Caco-2 (cell line): ENCODE data around the gene KCNIP4. TPM values are rescaled to one million over a fixed set of nuclear protein-coding genes. Genes with fewer than 3 reads are reported as not detected.

Experiments
- BruUV-seq: library from RNA; stranded (reverse); fragments of 400-500 nt; replicated peaks from 2 replicates; lab custom pipeline; 2021; lab: Mats Ljungman, UMichigan
- CTCF ChIA-PET: fragments of 300-600 bp; sonication (Branson Sonifier 250); formaldehyde crosslinking; loops from one replicate; lab custom pipeline; 2022; ENCODE audit warnings: antibody characterized with exemption; lab: Charles Lee
- POLR2A ChIA-PET: fragments of 300-600 bp; sonication (Branson Sonifier 250); formaldehyde crosslinking; loops from one replicate; lab custom pipeline; 2022; ENCODE audit warnings: antibody characterized with exemption; lab: Charles Lee
- DNase-seq, 2 experiments: peaks; one replicate each; pipeline versions ENCODE4 v3.0.0 to v3.0.0-alpha.2; 2020 to 2022
- H3K27me3 ChIP-seq: replicated peaks from 2 replicates; pipeline ENCODE4 v1.6.0; 2011; ENCODE audit warnings: low read length; ENCODE audit not compliant: control insufficient read depth, insufficient read depth
- H3K36me3 ChIP-seq: 2 replicates; pipeline ENCODE4 v1.5.1; 2011; ENCODE audit warnings: low read length; ENCODE audit not compliant: control insufficient read depth, insufficient read depth
- H3K4me1 ChIP-seq: fragments of 250-450 bp; sonication (Bioruptor Pico); 2 replicates; pipeline ENCODE4 v1.5.1; 2020; ENCODE audit warnings: mild to moderate bottlenecking
- H3K4me3 ChIP-seq: 2 replicates; pipeline ENCODE4 v1.5.1; 2011; ENCODE audit warnings: low read depth, mild to moderate bottlenecking, control low read depth, low read length
- H3K9me3 ChIP-seq: fragments of 250-450 bp; sonication (Bioruptor Pico); 2 replicates; pipeline ENCODE4 v1.5.1; 2020; ENCODE audit warnings: mild to moderate bottlenecking, moderate library complexity
- H3K27ac Mint-ChIP-seq: one replicate; pipeline ENCODE4 v1.8.0; 2022; ENCODE audit warnings: mixed read lengths; ENCODE audit not compliant: unreplicated experiment
- H3K27me3 Mint-ChIP-seq: one replicate; pipeline ENCODE4 v1.8.0; 2022; ENCODE audit warnings: mixed read lengths; ENCODE audit not compliant: insufficient read depth, unreplicated experiment
- H3K36me3 Mint-ChIP-seq: one replicate; pipeline ENCODE4 v1.8.0; 2022; ENCODE audit warnings: mild to moderate bottlenecking, mixed read lengths; ENCODE audit not compliant: insufficient read depth, unreplicated experiment
- H3K4me1 Mint-ChIP-seq: one replicate; pipeline ENCODE4 v1.8.0; 2022; ENCODE audit warnings: low read depth, mixed read lengths; ENCODE audit not compliant: unreplicated experiment
- H3K4me3 Mint-ChIP-seq: one replicate; pipeline ENCODE4 v1.8.0; 2022; ENCODE audit warnings: mild to moderate bottlenecking, moderate library complexity, mixed read lengths; ENCODE audit not compliant: unreplicated experiment
- H3K9me3 Mint-ChIP-seq: one replicate; pipeline ENCODE4 v1.8.0; 2022; ENCODE audit warnings: mixed read lengths; ENCODE audit not compliant: unreplicated experiment
- intact Hi-C: fragments of 100-400 bp; cut with micrococcal nuclease; formaldehyde crosslinking; loops from one replicate; pipeline ENCODE4 v1.10.0; 2022; ENCODE audit not compliant: unreplicated experiment
- total RNA-seq: library from RNA; stranded (reverse); gene quantifications from 2 replicates; pipeline ENCODE4 v1.2.3, GENCODE V29; 2022
- TF ChIP-seq, protein P1 (sequence below), 2 experiments: fragments of 200-600 bp in 1 of 2; IDR thresholded peaks; 1 replicate in 1 of 2; 2 replicates in 1 of 2; pipeline versions ENCODE4 v1.5.1 to v1.8.0; 2011 to 2022; ENCODE audit warnings: antibody characterized with exemption in 1 of 2, control low read depth in 1 of 2, inconsistent platforms in 1 of 2, low read depth in 1 of 2, low read length in 1 of 2, mild to moderate bottlenecking in 1 of 2, moderate library complexity in 1 of 2; ENCODE audit not compliant: insufficient read depth in 1 of 2, severe bottlenecking in 1 of 2, unreplicated experiment in 1 of 2

Gene KCNIP4
- total RNA-seq, 1 experiment from 2014 or later, result not detected

DNA sequence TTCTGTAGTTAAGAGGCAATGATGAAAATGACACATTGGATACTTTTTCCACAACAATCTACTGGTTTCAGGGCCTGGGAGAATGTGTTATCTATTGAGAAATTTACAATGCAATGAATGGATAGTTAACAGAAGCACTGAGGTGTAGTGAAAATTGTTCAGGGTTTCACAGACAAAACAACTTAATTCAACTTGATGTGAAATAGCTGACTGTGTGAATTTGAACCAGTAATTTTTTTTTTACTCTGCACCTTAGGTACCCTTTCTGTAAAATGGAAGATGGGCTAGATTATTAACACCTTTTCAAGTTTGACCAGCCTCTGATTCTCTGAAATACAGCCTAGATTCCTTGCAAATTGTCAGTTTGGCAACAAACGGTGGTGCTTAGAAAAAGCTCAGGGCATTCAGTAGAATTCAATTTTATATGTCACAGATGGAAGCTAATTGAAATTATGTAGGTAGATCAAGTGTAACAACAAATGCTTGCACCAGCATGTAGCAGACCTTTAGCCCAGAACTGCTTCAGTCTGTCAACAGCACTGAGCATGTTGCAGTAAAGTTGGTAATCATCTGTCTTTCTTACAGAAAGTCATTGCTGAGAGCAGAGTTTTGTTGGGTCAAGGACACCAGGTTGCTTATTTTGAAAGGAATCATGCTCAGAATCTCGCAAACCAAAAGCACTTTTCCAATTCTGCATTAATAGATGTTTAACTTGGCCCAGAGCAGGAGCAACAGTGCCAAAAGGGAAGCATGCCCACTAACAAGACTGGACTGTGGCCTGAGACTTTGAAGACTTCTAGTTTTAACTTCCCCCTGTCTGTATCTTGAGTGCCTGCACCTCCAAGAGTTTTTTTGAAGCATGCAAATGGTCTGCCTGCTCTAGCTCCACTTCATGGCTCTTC is 721.7 kb downstream of the KCNIP4 start:
- no peaks in the 10 kb centered on the region for H3K4me1 ChIP-seq
- ChIA-PET POLR2A (no interaction called here), CTCF (no interaction called here)
- Mint-ChIP-seq H3K4me1 (no peaks in the 10 kb centered on the region), H3K27ac (no peak overlapping the region), H3K36me3 (no peaks in the 10 kb centered on the region), H3K9me3 (peaks cover 16% of the 10 kb centered on the region), H3K4me3 (no peak overlapping the region), H3K27me3 (no peaks in the 10 kb centered on the region)
- BruUV-seq, result no TSS peak
- no peaks in the 10 kb centered on the region for H3K27me3 ChIP-seq
- no peaks in the 10 kb centered on the region; the same call in 1 of the 2 replicates for H3K9me3 ChIP-seq
- intact Hi-C loops, result no loop called here
- TF ChIP-seq, protein P1, sequence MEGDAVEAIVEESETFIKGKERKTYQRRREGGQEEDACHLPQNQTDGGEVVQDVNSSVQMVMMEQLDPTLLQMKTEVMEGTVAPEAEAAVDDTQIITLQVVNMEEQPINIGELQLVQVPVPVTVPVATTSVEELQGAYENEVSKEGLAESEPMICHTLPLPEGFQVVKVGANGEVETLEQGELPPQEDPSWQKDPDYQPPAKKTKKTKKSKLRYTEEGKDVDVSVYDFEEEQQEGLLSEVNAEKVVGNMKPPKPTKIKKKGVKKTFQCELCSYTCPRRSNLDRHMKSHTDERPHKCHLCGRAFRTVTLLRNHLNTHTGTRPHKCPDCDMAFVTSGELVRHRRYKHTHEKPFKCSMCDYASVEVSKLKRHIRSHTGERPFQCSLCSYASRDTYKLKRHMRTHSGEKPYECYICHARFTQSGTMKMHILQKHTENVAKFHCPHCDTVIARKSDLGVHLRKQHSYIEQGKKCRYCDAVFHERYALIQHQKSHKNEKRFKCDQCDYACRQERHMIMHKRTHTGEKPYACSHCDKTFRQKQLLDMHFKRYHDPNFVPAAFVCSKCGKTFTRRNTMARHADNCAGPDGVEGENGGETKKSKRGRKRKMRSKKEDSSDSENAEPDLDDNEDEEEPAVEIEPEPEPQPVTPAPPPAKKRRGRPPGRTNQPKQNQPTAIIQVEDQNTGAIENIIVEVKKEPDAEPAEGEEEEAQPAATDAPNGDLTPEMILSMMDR (IDR thresholded peaks at IDR 0.05; ENCODE audit: insufficient read depth in 1 of 2, low read depth in 1 of 2, low read length in 1 of 2, severe bottlenecking in 1 of 2, unreplicated experiment in 1 of 2), result no peak
- DNase-seq, result no peak
- no peaks in the 10 kb centered on the region for H3K36me3 ChIP-seq
- H3K4me3 ChIP-seq, result no peak overlapping the region

DNA sequence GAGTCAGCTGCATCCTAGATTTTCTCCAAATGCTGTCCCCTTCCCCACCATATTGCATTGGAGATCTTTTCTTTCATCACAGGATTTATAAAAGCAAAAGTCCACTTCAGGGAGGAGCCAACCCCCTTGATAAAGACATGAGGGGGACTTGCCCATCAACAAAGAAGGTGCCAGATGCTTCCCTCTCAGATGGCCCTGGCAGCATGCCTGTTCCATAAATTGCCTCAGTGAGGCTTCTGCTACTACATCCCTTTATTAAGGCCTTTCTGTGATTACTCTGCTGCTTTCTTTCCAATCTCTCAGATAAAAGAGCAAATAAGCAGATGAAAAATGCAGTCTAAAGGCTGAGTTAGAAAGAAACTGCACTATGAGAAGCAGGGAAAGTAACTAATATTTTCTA is 736.7 kb downstream of the KCNIP4 start:
- no peak overlapping the region for H3K27ac Mint-ChIP-seq
- peaks cover under 1% of the 10 kb centered on the region; the same call in 1 of the 2 replicates for H3K4me1 ChIP-seq
- DNase-seq, result no peak
- H3K36me3 ChIP-seq, result no peaks in the 10 kb centered on the region
- H3K9me3 ChIP-seq, result no peaks in the 10 kb centered on the region
- H3K9me3 Mint-ChIP-seq, result peaks cover 11% of the 10 kb centered on the region
- no peaks in the 10 kb centered on the region for H3K27me3 ChIP-seq
- intact Hi-C loops, result no loop called here
- CTCF ChIA-PET, result no interaction called here
- TF ChIP-seq, protein P1 (IDR thresholded peaks at IDR 0.05; ENCODE audit: insufficient read depth in 1 of 2, low read depth in 1 of 2, low read length in 1 of 2, severe bottlenecking in 1 of 2, unreplicated experiment in 1 of 2), result no peak
- H3K4me3 ChIP-seq, result no peak overlapping the region
- POLR2A ChIA-PET, result no interaction called here
- no peak overlapping the region for H3K4me3 Mint-ChIP-seq
- H3K36me3 Mint-ChIP-seq, result no peaks in the 10 kb centered on the region
- no peaks in the 10 kb centered on the region for H3K27me3 Mint-ChIP-seq
- peaks cover 7% of the 10 kb centered on the region for H3K4me1 Mint-ChIP-seq
- BruUV-seq, result no TSS peak

DNA sequence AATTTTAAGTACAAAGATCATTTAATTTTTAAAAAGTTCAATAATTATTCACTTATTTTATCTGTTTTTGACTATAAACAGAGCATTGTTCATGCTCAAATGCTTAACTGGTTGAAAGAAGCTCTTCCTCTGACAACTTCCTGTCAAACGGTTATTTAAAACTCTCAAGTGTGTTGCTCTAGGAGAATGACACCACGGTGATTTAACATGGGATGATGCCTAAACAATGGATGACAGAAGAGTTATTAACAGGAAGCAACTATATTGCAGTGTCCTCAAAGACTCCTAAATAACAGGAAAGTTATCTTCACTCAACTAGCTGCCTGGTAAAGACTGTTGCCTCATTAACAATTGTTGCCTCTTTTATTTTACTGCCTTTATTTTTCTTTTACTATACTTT is 738.7 kb downstream of the KCNIP4 start:
- Histone ChIP-seq H3K9me3 (no peaks in the 10 kb centered on the region), H3K36me3 (no peaks in the 10 kb centered on the region), H3K4me3 (no peak overlapping the region), H3K27me3 (no peaks in the 10 kb centered on the region), H3K4me1 (peaks cover 16% of the 10 kb centered on the region)
- Mint-ChIP-seq H3K36me3 (no peaks in the 10 kb centered on the region), H3K4me3 (no peak overlapping the region), H3K27me3 (no peaks in the 10 kb centered on the region), H3K27ac (no peak overlapping the region), H3K4me1 (peaks cover 12% of the 10 kb centered on the region), H3K9me3 (peaks cover 11% of the 10 kb centered on the region)
- POLR2A ChIA-PET, result no interaction called here
- TF ChIP-seq, protein P1 (IDR thresholded peaks at IDR 0.05; ENCODE audit: insufficient read depth in 1 of 2, low read depth in 1 of 2, low read length in 1 of 2, severe bottlenecking in 1 of 2, unreplicated experiment in 1 of 2), result no peak
- intact Hi-C loops, result no loop called here
- DNase-seq, result no peak
- no TSS peak for BruUV-seq
- CTCF ChIA-PET, result no interaction called here
